COLO829 (cell line): ENCODE results near the gene PERM1.
A peak's percentile ranks its signal among the peaks of the same experiment; 100 is the strongest.
"Not testable (repeated sequence)": the region's sequence is repeated elsewhere in the genome, so short reads cannot be mapped to it uniquely, and the experiment has no call there.

Experiments used
- DNase-seq: peaks from one replicate; pipeline ENCODE4 v3.0.0; 2012; ENCODE audit warnings: low spot score

Gene PERM1, protein sequence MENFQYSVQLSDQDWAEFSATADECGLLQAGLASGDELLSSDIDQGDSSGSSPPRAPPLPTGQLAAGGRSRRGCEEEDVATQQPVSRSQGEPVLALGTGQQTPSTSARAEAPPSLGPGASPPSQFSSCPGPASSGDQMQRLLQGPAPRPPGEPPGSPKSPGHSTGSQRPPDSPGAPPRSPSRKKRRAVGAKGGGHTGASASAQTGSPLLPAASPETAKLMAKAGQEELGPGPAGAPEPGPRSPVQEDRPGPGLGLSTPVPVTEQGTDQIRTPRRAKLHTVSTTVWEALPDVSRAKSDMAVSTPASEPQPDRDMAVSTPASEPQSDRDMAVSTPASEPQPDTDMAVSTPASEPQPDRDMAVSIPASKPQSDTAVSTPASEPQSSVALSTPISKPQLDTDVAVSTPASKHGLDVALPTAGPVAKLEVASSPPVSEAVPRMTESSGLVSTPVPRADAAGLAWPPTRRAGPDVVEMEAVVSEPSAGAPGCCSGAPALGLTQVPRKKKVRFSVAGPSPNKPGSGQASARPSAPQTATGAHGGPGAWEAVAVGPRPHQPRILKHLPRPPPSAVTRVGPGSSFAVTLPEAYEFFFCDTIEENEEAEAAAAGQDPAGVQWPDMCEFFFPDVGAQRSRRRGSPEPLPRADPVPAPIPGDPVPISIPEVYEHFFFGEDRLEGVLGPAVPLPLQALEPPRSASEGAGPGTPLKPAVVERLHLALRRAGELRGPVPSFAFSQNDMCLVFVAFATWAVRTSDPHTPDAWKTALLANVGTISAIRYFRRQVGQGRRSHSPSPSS

GRCh38 chr1:981955-982558 lies at the start of gene PERM1:
Gene PERM1, minus strand, starts transcription at chr1:982093. Its CDS starts 1,064 bp downstream, at chr1:981029.
- no peak for DNase-seq

DNA sequence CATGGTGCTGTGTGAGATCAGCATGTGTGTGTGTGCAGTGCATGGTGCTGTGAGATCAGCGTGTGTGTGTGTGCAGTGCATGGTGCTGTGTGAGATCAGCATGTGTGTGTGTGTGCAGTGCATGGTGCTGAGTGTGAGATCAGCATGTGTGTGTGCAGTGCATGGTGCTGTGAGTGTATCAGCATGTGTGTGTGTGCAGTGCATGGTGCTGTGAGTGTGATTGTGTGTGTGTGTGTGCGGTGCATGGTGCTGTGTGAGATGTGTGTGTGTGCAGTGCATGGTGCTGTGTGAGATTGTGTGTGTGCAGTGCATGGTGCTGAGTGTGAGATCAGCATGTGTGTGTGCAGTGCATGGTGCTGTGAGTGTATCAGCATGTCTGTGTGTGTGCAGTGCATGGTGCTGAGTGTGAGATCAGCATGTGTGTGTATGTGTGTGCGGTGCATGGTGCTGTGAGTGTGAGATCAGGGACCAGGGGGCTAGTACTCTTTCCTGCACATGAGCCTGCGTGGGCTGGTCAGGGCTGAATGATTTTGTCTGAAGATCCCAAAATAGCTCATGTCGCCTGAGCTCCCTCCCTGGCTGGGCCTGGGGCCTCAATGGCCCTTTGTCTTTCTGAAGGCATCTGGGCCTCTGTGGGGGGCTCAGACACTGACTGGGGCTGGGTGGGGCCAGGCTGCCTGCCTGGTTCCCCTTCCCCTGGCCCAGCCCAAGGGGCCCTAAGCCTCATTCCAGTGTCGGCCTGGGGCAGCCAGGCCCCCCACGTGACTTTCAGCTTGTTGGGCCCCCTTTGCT lies 49.2 kb upstream of the PERM1 start:
- DNase-seq = peak; percentile 28

DNA sequence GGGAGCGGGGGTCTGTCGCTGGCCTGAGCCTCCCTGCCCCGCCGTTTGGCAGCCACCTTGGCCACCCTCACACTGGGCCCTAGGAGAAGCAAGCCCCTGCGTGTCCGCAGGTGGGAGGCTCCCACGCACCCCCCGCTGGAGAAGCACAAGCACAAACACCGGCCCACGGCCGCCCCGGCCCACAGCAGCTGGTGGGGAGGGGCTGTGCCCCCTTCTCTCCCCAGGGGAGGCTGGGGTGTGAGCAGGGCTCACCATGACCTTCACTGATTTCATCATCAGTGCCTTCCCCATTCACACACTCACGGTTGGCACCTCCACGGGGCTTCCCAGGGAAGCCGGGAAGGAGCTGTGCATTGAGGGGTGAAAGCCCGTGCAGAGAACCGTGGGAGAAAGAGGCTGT lies 45.9 kb upstream of the PERM1 start:
- DNase-seq = no peak

GRCh38 chr1:1026599-1027413 lies 44.9 kb upstream of the PERM1 start:
- no peak for DNase-seq

- no peak for DNase-seq
These were observed 43.8 kb upstream of the PERM1 start for GRCh38 chr1:1025730-1026129.

- DNase-seq = no peak
These were observed 43.1 kb upstream of the PERM1 start for GRCh38 chr1:1024771-1025699.

DNA sequence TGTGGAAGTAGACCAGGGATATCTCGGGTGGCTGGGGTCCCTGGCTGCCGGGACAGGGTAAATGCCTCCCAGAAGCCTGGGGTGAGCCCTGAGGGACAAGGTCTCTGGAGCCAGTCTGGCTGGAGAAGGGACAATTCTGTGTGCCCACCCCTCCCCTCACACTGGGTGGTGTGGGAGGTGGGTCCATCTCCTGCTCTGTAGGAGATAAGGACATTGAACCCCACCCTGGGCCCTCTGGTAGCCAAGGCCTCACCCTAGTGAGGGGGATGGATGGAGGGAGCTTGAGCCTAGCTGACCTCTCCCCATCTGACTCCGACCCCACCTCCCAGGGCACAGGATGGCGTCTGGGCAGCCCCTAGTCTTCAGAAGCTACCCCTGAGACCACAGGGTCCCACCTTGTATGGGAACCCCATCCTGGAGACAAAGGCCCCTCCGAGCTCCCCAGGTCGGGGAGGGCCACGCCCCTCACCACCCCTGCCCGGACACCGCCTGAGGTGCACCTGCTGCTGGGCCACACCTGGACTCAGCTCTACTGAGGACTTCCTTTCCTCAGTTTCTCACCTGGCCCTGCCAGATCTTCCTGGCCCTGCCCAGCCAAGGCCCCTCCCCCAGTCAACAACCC lies 42.4 kb upstream of the PERM1 start:
- no peak for DNase-seq

DNA sequence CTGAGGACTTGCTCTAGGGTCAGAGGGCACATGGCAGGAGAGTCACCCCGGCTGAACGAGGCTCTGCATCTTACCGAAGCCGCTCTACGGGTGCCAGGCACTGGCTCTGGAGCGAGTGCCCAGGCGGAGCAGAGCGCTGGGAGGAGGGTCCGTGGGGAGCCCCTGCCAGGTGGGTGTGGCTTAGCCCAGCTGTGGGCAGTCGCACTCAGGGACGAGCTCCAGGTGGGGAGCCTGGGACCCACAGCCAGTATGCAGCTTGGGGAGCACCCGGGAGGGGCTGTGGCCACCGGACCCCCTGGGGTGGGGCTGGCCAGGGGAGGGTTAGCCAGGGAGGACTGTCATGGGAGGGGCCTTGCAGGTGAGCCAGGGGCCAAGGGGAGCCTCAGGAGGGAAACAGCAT lies 41.8 kb upstream of the PERM1 start:
- DNase-seq = no peak

GRCh38 chr1:1022302-1023009 lies 40.6 kb upstream of the PERM1 start:
- no peak for DNase-seq

DNA sequence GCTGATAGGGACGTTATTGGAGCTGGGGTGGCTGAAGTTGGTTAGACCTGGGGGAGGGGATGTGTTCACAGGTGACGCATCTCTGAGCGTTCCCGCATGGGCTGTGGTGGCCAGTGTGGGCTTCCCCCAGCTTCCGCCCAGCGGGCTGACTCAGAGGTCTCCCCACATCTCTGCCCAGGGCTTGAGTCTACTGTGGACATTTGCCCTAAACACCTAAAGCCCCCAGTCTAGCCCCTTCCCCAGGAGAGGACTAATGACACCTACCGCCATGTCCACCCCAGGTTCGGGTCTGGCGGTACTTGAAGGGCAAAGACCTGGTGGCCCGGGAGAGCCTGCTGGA lies 40.0 kb upstream of the PERM1 start:
- no peak for DNase-seq

- DNase-seq = peak; percentile 41
These were observed 39.4 kb upstream of the PERM1 start for GRCh38 chr1:1021010-1021919.

GRCh38 chr1:1020415-1021009 lies 38.6 kb upstream of the PERM1 start:
- DNase-seq = no peak

GRCh38 chr1:1020000-1020404 lies 38.1 kb upstream of the PERM1 start, which contains the start of gene AGRN:
Gene AGRN, plus strand, starts transcription at chr1:1020120. Its CDS starts 53 bp downstream, at chr1:1020173.
- no peak for DNase-seq

DNA sequence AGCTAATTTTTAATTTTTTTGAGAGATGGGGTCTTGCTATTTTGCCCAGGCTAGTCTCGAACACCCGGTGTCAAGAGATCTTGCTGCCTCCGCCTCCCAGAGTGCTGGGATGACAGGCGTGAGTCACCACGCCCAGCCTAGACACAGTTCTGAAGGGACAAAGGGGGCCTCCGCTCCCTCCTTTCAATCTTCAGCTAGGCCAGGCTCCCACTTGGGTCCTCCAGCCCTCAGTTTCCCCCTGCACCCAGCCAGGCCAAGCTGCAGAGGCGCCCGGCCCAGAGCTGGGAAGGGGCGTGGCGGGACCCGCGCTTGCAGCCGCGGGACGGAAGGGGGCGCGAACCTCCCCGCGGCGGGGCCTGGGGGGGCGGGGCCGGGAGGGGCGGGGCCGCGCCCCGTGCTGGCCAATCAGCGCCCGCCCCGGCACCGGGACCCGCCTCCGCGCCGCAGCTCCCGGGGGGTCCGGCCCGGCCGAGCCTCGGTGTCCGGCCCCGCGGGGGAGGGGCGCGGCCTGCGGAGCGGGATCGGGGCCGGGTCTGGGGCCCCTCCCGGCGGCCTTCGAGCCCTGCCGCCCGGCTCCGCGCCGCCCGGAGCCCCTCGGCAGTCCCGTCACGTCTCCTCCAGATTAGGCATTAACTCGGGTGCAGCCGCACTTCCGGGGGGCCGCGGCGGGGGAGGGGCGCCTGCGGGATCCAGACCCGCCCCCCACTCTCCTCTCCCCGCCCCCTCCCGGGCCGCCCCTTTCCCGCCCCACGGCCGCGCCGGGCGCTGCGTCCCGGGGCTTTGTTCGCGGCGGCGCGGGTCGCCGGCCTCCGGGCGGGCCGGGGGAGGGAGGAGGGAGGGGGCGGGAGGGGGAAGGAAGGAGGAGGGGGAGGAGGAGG lies 37.5 kb upstream of the PERM1 start:
- peak; percentile 60 for DNase-seq

GRCh38 chr1:1018321-1018685 lies 36.4 kb upstream of the PERM1 start:
- not testable (repeated sequence) for DNase-seq
